Smooth muscle cell of the brain vasculature (primary cell): Measurements from ENCODE around the gene NEK4.
A peak's percentile ranks its signal among the peaks of the same experiment; 100 is the strongest.
"Not testable (repeated sequence)": the region's sequence is repeated elsewhere in the genome, so short reads cannot be mapped to it uniquely, and the experiment has no call there.

ENCODE experiments used
- DNase-seq: peaks from one replicate; pipeline ENCODE4 v3.0.0-alpha.2; 2012; ENCODE audit warnings: low read depth, low spot score

Gene NEK4

DNA sequence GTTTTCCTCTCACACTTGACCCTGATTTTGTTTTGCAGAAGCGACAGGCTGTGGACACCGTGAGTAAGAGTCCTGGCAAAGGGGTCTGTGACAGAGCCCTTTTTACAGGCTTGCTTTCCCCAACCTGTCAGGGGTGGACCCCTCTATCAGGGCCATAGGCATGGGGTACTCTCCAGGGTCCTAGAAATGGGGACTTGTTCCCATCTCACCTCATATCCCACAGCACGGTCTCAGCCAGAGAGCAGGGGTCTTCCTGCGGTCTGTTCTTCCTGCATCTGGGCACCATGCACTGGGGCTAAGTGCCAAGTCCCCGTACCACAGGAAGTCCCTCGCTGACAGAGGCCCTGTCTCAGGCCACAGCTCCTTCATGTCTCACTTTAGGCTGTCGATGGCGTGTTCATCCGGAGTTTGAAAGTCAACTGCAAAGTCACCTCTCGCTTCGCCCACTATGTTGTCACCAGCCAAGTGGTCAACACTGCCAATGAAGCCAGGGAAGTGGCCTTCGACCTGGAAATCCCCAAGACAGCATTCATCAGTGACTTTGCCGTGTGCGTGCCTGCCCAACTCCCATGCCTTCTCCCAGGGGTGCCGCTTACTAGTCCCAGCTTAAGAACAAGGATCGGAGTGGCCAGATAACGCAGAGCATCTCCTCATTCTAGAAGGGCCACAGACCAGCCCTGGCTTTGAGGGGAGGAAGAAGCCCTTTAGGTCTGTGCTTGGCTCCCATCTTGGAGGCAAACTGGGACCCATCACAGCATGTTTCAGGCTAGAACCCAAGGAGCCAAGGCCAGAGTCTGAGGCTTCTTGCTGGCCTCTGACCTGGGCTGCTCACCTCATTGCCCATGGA lies 7.4 kb upstream of the NEK4 start:
- DNase-seq = no peak

- DNase-seq = no peak
These were observed 6.6 kb upstream of the NEK4 start, which contains the start of gene ITIH1 for GRCh38 chr3:52777127-52777958. ITIH1 (plus strand) TSS chr3:52777599; CDS start chr3:52777616, 17 bp downstream.

DNA sequence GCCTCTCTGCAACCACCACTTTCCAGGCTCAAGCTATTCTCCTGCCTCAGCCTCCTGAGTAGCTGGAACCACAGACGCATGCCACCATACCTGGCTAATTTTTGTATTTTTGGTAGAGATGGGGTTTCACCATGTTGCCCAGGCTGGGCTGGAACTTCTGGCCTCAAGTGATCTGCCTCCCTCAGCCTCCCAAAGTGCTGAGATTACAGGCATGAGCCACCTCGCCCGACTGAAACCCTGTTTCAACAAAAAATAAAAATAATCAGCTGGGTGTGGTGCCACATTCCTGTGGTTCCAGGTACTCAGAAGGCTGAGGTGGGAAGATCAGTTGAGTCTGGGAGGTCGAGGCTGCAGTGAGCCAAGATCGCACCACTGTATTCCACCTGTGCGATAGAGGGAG lies 5.7 kb upstream of the NEK4 start:
- not testable (repeated sequence) for DNase-seq

DNA sequence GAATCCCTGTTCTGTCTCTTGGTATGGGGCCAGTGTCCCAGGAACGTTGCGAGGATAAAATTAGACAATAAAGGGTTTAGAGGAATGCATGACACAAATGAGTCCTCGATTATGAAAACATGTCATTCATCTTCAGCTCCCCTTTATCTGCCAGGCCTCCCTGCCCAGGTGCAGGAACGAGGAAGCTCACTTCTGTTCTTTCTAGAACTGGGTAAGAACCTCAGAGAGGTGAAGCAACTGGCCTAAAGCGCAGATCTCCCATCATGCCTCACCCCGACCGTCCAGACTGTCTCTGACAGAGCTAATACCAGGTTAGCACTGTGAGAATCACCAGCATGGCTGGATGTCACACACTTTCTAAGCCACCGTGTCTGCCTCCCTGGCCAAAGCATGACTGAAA lies 5.1 kb upstream of the NEK4 start:
- no peak for DNase-seq

DNA sequence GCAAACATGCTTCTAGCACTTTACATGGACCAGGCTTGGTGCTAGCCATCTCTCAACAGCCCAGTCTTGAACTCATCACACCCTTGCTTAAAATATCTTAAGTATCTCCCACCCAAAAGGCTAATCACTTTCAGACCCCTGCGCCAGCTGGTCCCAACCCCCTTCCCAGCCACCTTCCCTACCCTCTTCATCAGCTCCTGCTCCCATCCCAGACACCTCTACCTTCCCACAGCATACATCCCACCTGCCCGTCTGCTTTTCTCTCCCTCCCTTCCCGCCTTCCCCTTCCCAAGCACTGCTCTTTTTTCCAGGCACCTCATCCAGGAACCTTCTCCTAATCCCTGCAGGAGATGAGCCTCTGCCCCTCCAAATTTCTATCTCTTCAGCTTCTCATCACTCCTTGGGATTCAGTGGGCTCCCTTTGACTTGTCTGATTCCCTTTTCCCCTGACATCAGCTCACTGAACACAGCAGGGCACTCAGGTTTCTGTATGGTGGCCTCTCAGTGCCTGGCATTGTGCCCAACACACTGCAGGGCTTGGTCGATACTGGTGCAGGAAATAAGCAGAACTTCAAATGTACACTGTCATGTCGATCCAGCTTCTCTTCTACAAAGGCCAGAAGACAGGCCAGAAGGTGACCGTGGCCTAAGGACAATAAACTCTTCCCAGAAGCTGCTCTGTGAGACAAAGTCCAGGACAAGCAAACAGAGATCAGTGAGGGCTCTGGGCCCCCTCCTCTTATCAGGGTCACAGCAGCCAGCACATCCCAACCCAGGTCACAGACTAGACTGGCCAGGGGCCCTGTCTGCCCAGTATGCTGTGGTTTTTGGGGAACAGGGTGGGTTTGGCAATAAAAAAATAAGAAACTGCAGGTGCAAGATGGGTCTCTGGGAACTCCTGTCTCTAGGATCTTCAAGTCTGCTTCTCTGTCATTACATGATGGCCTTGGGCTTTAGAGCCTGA lies 4.4 kb upstream of the NEK4 start:
- DNase-seq = no peak

DNA sequence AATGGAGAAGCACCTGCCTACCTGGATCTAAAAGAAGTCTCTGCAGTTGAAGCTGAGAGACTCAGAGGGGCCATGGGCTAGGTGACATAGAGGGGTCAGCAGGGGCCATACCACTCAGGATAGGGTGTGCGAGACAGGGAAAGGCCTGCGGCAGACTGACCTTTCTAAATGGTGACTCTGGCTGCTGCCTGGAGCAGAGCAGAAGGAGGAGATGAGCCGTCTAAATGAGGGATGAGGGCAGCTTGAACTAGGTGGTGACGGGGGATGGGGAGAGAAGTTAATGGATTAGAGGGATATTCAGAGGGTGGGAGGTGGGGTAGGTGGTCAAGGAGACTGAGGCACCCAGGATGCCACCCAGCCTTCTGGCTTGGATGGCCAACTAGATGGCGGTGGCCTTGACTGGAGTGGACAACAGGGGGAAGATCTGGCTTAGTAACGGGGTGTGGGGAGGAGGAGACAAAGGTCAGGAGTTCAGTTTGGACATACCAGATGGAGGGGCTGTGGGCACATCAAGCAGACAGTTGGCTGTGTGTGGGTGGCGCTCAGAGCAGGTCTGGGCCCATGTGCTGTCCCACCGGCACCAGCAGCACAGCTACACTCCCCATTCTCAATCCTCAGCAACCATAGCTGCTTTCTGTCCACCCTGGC lies 3.5 kb upstream of the NEK4 start:
- no peak for DNase-seq

GRCh38 chr3:52773361-52774065 lies 2.8 kb upstream of the NEK4 start:
- DNase-seq = no peak

- no peak for DNase-seq
These were observed 962 bp upstream of the NEK4 start for GRCh38 chr3:52771702-52772101.

DNA sequence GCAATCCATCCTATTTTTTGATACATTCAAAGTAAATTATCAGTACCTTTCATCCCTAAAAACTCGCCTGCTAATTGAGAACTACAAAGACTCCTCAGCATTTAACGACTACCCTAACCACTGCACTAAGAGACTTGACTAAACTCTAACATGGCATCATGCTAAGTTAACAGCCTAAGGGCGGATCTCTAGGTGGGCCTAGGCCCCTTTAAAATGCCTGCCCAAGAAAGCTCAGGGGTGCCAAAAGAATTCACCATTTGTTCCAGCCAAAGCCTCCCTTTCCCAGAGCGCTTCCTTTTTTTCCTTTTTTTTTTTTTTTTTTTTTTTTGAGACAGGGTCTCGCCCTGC lies 568 bp upstream of the NEK4 start:
- no peak for DNase-seq

GRCh38 chr3:52769786-52770455 lies 819 bp downstream of the NEK4 start:
- no peak for DNase-seq

DNA sequence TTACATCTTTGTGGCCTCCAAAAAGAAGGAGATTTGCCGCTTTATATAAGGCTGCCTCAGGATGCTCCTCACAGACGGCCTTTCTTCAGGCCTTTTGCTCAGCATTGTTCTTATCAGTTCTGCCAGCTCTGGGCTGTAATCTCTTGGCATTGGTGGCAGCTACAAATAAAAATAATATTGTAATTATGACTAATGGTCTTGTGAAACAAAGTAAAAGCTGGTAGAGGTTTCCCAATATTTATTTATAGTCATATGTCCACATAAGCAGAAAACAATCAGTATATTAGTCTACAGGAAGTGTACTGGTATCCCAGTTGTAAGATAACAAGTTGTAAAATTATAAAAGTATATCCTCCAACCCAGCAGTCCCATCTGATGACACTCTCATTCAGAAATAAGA lies 7.3 kb downstream of the NEK4 start:
- no peak for DNase-seq

DNA sequence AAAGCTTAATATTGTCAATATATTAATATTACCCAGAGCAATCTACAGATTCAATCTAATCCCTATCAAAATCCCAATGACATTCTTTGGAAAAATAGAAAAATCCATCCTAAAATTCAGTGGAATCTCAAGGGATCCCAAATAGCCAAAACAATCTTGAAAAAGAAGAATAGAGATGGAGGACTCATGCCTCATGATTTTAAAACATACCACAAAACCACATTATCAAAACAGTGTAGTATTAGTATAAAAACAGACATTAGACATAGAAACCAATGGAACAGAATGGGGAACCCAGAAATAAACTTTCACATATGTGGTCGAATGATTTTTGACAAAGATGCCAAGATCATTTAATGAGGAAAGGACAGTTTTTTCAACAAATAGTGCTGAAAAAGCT lies 14.6 kb downstream of the NEK4 start:
- DNase-seq = no peak

DNA sequence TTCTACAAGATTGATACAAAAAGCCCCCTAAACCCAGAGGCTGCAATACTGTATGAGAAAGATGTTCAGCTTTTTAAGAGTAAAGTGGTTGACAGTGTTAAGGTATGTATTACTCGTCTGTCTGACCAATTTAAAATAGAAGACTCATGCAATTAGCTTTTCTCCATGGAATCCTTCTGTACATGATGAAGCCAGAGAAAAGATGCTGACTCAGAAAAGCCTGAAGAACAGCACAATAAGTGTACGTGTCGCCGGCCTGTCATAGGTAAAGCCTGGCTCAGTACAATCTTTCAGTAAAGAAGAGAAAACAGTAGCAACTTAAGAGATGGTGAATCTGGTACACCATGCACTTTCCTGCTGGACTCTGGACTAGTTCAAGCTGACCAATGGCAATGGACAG lies 16.4 kb downstream of the NEK4 start:
- DNase-seq = no peak

GRCh38 chr3:52752045-52752660 lies 18.6 kb downstream of the NEK4 start:
- DNase-seq = no peak

GRCh38 chr3:52743721-52744120 lies 27.0 kb downstream of the NEK4 start:
- no peak for DNase-seq

- no peak for DNase-seq
These were observed 27.6 kb downstream of the NEK4 start for GRCh38 chr3:52743152-52743551.

DNA sequence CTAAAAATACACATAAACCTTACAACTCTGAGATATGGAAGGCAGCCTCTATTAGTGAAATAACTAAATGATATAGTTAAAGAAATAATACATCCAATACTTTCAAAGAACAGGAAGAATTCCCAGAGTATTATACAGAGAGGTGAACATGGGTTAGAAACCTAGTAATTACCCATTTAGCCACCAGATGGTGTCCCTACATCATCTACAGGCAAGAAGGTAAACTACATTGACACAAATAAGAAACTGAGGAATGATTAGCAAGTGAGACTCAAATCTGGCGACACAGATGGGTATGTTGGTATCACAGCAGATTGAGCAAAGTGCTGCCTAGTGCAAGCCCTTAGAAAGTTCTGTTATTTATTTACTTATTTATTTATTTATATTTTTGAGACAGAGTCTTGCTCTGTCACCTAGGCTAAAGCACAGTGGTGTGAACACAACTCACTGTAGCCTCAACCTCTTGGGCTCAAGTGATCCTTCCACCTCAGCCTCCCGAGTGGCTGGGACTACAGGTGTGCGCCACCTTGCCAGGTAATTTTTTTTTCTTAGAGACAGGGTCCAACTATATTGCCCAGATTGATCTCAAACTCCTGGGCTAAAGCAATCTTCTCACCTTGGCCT lies 28.2 kb downstream of the NEK4 start:
- DNase-seq = peak; percentile 9

- no peak for DNase-seq
These were observed 31.0 kb downstream of the NEK4 start for GRCh38 chr3:52739730-52740129.

DNA sequence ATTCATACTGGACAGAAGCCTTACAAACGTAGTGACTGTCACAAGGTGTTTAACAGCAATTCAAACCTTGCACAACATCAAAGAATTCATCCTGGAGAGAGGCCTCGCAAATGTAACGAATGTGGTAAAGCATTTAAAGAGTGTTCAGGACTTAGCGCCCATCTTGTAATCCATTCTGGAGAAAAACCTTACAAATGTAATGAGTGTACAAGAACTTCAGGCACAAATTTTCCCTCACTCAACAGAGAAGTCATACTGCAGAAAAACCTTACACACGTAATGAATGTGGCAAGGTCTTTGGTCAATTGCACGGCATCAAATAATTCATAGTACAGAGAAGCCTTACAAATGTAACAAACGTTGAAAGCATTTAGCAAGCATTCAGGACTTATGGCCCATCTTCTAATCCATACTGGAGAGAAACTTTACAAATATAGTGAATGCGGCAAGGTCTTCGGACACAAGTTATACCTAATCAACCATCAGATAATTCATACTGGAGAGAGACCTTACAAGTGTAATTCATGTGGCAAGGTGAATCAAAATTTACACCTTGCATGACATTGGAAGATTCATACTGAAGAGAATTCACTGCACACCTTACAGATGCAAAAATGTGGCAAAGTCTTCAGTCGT lies 37.4 kb downstream of the NEK4 start:
- no peak for DNase-seq
